Neural progenitor cell (in vitro differentiated cells): ENCODE results near the gene LINC01488. TPM values are rescaled to one million over a fixed set of nuclear protein-coding genes. Genes with fewer than 3 reads are reported as not detected.

Source experiments
- DNase-seq: peaks from one replicate; pipeline ENCODE4 v3.0.0-alpha.2; 2016; ENCODE audit warnings: low spot score
- H2AFZ ChIP-seq: fragments of 200-600 bp; sonication (generic); replicated peaks from 2 replicates; pipeline ENCODE4 v1.6.1; 2016; ENCODE audit warnings: antibody characterized with exemption
- H3F3A ChIP-seq: fragments of 200-600 bp; sonication (generic); 2 replicates; pipeline ENCODE4 v1.6.1; 2016; ENCODE audit warnings: antibody characterized with exemption, low read depth
- H3K27ac ChIP-seq: fragments of 200-600 bp; sonication (generic); 2 replicates; pipeline ENCODE4 v1.5.1; 2016; ENCODE audit warnings: mild to moderate bottlenecking
- H3K27me3 ChIP-seq: fragments of 200-600 bp; sonication (generic); 2 replicates; pipeline ENCODE4 v1.6.1; 2016; ENCODE audit warnings: mild to moderate bottlenecking, moderate library complexity
- H3K36me3 ChIP-seq: fragments of 200-600 bp; sonication (generic); 2 replicates; pipeline ENCODE4 v1.5.1; 2016
- H3K4me1 ChIP-seq: fragments of 200-600 bp; sonication (generic); 2 replicates; pipeline ENCODE4 v1.6.1; 2016; ENCODE audit warnings: mixed run types
- H3K4me2 ChIP-seq: fragments of 200-600 bp; sonication (generic); 2 replicates; pipeline ENCODE4 v1.6.1; 2016
- H3K4me3 ChIP-seq: fragments of 200-600 bp; sonication (generic); 2 replicates; pipeline ENCODE4 v1.5.1; 2016
- H3K79me2 ChIP-seq: fragments of 200-600 bp; sonication (generic); 2 replicates; pipeline ENCODE4 v1.6.1; 2016; ENCODE audit warnings: low read depth
- H3K9ac ChIP-seq: fragments of 200-600 bp; sonication (generic); 2 replicates; pipeline ENCODE4 v1.6.1; 2016
- H3K9me3 ChIP-seq: fragments of 200-600 bp; sonication (generic); 2 replicates; pipeline ENCODE4 v1.5.1; 2016; ENCODE audit warnings: low read depth
- H4K20me1 ChIP-seq: fragments of 200-600 bp; sonication (generic); 2 replicates; pipeline ENCODE4 v1.6.1; 2016; ENCODE audit warnings: low read depth
- H3K27ac Mint-ChIP-seq: 3 replicates; pipeline ENCODE4 v1.8.0; 2021; ENCODE audit warnings: mixed read lengths
- H3K27me3 Mint-ChIP-seq: 2 replicates; pipeline ENCODE4 v1.8.0; 2022; ENCODE audit warnings: low read depth, mild to moderate bottlenecking, inconsistent platforms, moderate library complexity, mixed read lengths; ENCODE audit not compliant: insufficient read depth
- H3K36me3 Mint-ChIP-seq: 3 replicates; pipeline ENCODE4 v1.8.0; 2021; ENCODE audit warnings: mixed read lengths
- H3K4me1 Mint-ChIP-seq: 3 replicates; pipeline ENCODE4 v1.8.0; 2021; ENCODE audit warnings: mixed read lengths
- H3K4me3 Mint-ChIP-seq: 3 replicates; pipeline ENCODE4 v1.8.0; 2021; ENCODE audit warnings: mild to moderate bottlenecking, moderate library complexity, mixed read lengths
- H3K9me3 Mint-ChIP-seq: 3 replicates; pipeline ENCODE4 v1.8.0; 2020; ENCODE audit warnings: mixed read lengths
- CTCF ChIP-seq: fragments of 200-600 bp; sonication (generic); IDR thresholded peaks from 2 replicates; pipeline ENCODE4 v1.5.1; 2017; ENCODE audit warnings: antibody characterized with exemption, mild to moderate bottlenecking
- EZH2 ChIP-seq: fragments of 200-600 bp; sonication (generic); IDR thresholded peaks from 2 replicates; pipeline ENCODE4 v1.6.1; 2017; ENCODE audit warnings: antibody characterized with exemption, mild to moderate bottlenecking, moderate library complexity
- EZH2phosphoT487 ChIP-seq: fragments of 200-600 bp; sonication (generic); IDR thresholded peaks from 2 replicates; pipeline ENCODE4 v1.6.1; 2017; ENCODE audit warnings: antibody characterized with exemption
- total RNA-seq: library from RNA; depleted of rRNA; stranded (reverse); fragments of >200 nt; gene quantifications from 2 replicates; pipeline ENCODE4 v1.2.3, GENCODE V29; 2015; ENCODE audit warnings: low replicate concordance

Gene LINC01488
- total RNA-seq, 1 donor from 2014 or later = 0.09 TPM

GRCh38 chr11:69538854-69539253, 57.4 kb downstream of the LINC01488 start:
- Histone ChIP-seq H3K36me3 (no peaks in the 10 kb centered on the region), H3K27ac (no peak overlapping the region), H3F3A (no peaks in the 10 kb centered on the region), H3K79me2 (no peaks in the 10 kb centered on the region), H3K27me3 (no peaks in the 10 kb centered on the region), H3K4me3 (no peak overlapping the region), H3K4me1 (peaks cover 2% of the 10 kb centered on the region), H3K9ac (no peak overlapping the region), H2AFZ (no peak overlapping the region), H4K20me1 (no peaks in the 10 kb centered on the region), H3K9me3 (no peaks in the 10 kb centered on the region), H3K4me2 (no peak overlapping the region)
- no peak for TF ChIP-seq EZH2
- TF ChIP-seq CTCF = no peak
- TF ChIP-seq EZH2phosphoT487 = no peak
- peaks cover 7% of the 10 kb centered on the region for H3K4me1 Mint-ChIP-seq
- H3K4me3 Mint-ChIP-seq = no peak overlapping the region
- peak overlapping the region; percentile 91 for H3K27ac Mint-ChIP-seq
- H3K9me3 Mint-ChIP-seq = no peaks in the 10 kb centered on the region
- peaks cover 7% of the 10 kb centered on the region for H3K27me3 Mint-ChIP-seq
- no peak for DNase-seq
- no peaks in the 10 kb centered on the region for H3K36me3 Mint-ChIP-seq

- DNase-seq = no peak
- Histone ChIP-seq H3K27me3 (no peaks in the 10 kb centered on the region), H3K79me2 (no peaks in the 10 kb centered on the region), H3K36me3 (no peaks in the 10 kb centered on the region), H3K4me2 (no peak overlapping the region), H3K9me3 (no peaks in the 10 kb centered on the region), H3K27ac (no peak overlapping the region), H2AFZ (peak overlapping the region; percentile 50), H3F3A (no peaks in the 10 kb centered on the region), H4K20me1 (no peaks in the 10 kb centered on the region), H3K9ac (no peak overlapping the region), H3K4me1 (peaks cover 2% of the 10 kb centered on the region), H3K4me3 (no peak overlapping the region)
- Mint-ChIP-seq H3K27ac (peak overlapping the region; percentile 91), H3K4me1 (peaks cover 11% of the 10 kb centered on the region), H3K4me3 (no peak overlapping the region), H3K9me3 (peaks cover 4% of the 10 kb centered on the region), H3K27me3 (peaks cover 4% of the 10 kb centered on the region), H3K36me3 (no peaks in the 10 kb centered on the region)
- TF ChIP-seq CTCF = no peak
- TF ChIP-seq EZH2 = no peak
- no peak for TF ChIP-seq EZH2phosphoT487
Measured at GRCh38 chr11:69539416-69540117, 58.1 kb downstream of the LINC01488 start.

- H3K27me3 ChIP-seq = no peaks in the 10 kb centered on the region
- H3K27ac Mint-ChIP-seq = peak overlapping the region; percentile 89
- H2AFZ ChIP-seq = peak overlapping the region; percentile 50
- peaks cover 4% of the 10 kb centered on the region for H3K9me3 Mint-ChIP-seq
- TF ChIP-seq CTCF (peak; percentile 23), EZH2phosphoT487 (no peak), EZH2 (no peak)
- peaks cover 2% of the 10 kb centered on the region for H3K4me1 ChIP-seq
- H3F3A ChIP-seq = no peaks in the 10 kb centered on the region
- H3K4me3 Mint-ChIP-seq = no peak overlapping the region
- H3K36me3 Mint-ChIP-seq = no peaks in the 10 kb centered on the region
- peaks cover 11% of the 10 kb centered on the region for H3K4me1 Mint-ChIP-seq
- H4K20me1 ChIP-seq = no peaks in the 10 kb centered on the region
- no peaks in the 10 kb centered on the region for H3K9me3 ChIP-seq
- no peak overlapping the region for H3K9ac ChIP-seq
- no peak overlapping the region for H3K4me2 ChIP-seq
- H3K4me3 ChIP-seq = no peak overlapping the region
- H3K27ac ChIP-seq = no peak overlapping the region
- peak; percentile 23 for DNase-seq
- no peaks in the 10 kb centered on the region for H3K36me3 ChIP-seq
- H3K27me3 Mint-ChIP-seq = peaks cover 3% of the 10 kb centered on the region
- no peaks in the 10 kb centered on the region for H3K79me2 ChIP-seq
Measured at GRCh38 chr11:69540118-69541000, 58.9 kb downstream of the LINC01488 start.
